H9 (cell line): Measurements from ENCODE around the gene ARAP2. TPM values are rescaled to one million over a fixed set of nuclear protein-coding genes. Genes with fewer than 3 reads are reported as not detected.
A peak's percentile ranks its signal among the peaks of the same experiment; 100 is the strongest.

ENCODE experiments used
- DNase-seq: peaks from one replicate; pipeline ENCODE4 v3.0.0-alpha.2; 2017
- H2AFZ ChIP-seq: one replicate; pipeline ENCODE4 v1.6.1; 2013; ENCODE audit warnings: mild to moderate bottlenecking, low read length, control low read depth, moderate library complexity
- H2AK5ac ChIP-seq: 2 replicates; pipeline ENCODE4 v1.6.1; 2013; ENCODE audit warnings: low read length, control low read depth, mixed read lengths; ENCODE audit not compliant: insufficient read length
- H2BK120ac ChIP-seq: one replicate; pipeline ENCODE4 v1.6.1; 2013; ENCODE audit warnings: low read depth, mild to moderate bottlenecking, low read length, control low read depth, inconsistent platforms; ENCODE audit not compliant: poor library complexity, severe bottlenecking
- H2BK12ac ChIP-seq: 2 replicates; pipeline ENCODE4 v1.6.1; 2013; ENCODE audit warnings: low read length, control low read depth, mixed read lengths, low read depth; ENCODE audit not compliant: insufficient read length
- H2BK15ac ChIP-seq: 2 replicates; pipeline ENCODE4 v1.6.1; 2013; ENCODE audit warnings: low read depth, low read length, control low read depth
- H2BK20ac ChIP-seq: one replicate; pipeline ENCODE4 v1.6.1; 2013; ENCODE audit warnings: low read depth, mild to moderate bottlenecking, low read length, control low read depth, inconsistent platforms; ENCODE audit not compliant: poor library complexity, severe bottlenecking
- H2BK5ac ChIP-seq: 2 replicates; pipeline ENCODE4 v1.6.1; 2013; ENCODE audit warnings: low read length, control low read depth, mixed read lengths; ENCODE audit not compliant: insufficient read length
- H3K14ac ChIP-seq: 2 replicates; pipeline ENCODE4 v1.6.1; 2013; ENCODE audit warnings: low read length, control low read depth; ENCODE audit not compliant: insufficient read depth
- H3K18ac ChIP-seq: 2 replicates; pipeline ENCODE4 v1.6.1; 2013; ENCODE audit warnings: low read depth, mild to moderate bottlenecking, mixed read lengths, low read length, control low read depth; ENCODE audit not compliant: insufficient read length
- H3K23ac ChIP-seq: 2 replicates; pipeline ENCODE4 v1.6.1; 2013; ENCODE audit warnings: low read length, control low read depth, mixed read lengths, low read depth; ENCODE audit not compliant: insufficient read length
- H3K23me2 ChIP-seq: 2 replicates; pipeline ENCODE4 v1.6.1; 2013; ENCODE audit warnings: low read depth, mild to moderate bottlenecking, mixed read lengths, low read length, control low read depth; ENCODE audit not compliant: insufficient read length, poor library complexity, severe bottlenecking
- H3K27ac ChIP-seq: 2 replicates; pipeline ENCODE4 v1.5.1; 2013; ENCODE audit warnings: low read length, control low read depth, mixed read lengths, low read depth; ENCODE audit not compliant: insufficient read length
- H3K27me3 ChIP-seq: 2 replicates; pipeline ENCODE4 v1.6.1; 2013; ENCODE audit warnings: low read length, control low read depth, inconsistent platforms; ENCODE audit not compliant: insufficient read depth
- H3K4ac ChIP-seq: 2 replicates; pipeline ENCODE4 v1.6.1; 2013; ENCODE audit warnings: low read depth, mild to moderate bottlenecking, control low read depth, inconsistent platforms, low read length, moderate library complexity
- H3K4me1 ChIP-seq: 2 replicates; pipeline ENCODE4 v1.6.1; 2013; ENCODE audit warnings: low read length, control low read depth, inconsistent platforms; ENCODE audit not compliant: insufficient read depth
- H3K4me2 ChIP-seq: 2 replicates; pipeline ENCODE4 v1.6.1; 2013; ENCODE audit warnings: low read length, control low read depth, mixed read lengths; ENCODE audit not compliant: insufficient read length, insufficient read depth
- H3K56ac ChIP-seq: 2 replicates; pipeline ENCODE4 v1.6.1; 2013; ENCODE audit warnings: low read depth, mild to moderate bottlenecking, mixed read lengths, low read length, control low read depth; ENCODE audit not compliant: insufficient read length
- H3K79me1 ChIP-seq: 2 replicates; pipeline ENCODE4 v1.6.1; 2013; ENCODE audit warnings: low read depth, mild to moderate bottlenecking, moderate library complexity, low read length, control low read depth, inconsistent platforms; ENCODE audit not compliant: insufficient read depth, poor library complexity, severe bottlenecking
- H3K79me2 ChIP-seq: 2 replicates; pipeline ENCODE4 v1.6.1; 2013; ENCODE audit warnings: low read length, control low read depth, inconsistent platforms; ENCODE audit not compliant: insufficient read depth
- H3K9ac ChIP-seq: 2 replicates; pipeline ENCODE4 v1.6.1; 2013; ENCODE audit warnings: low read length, control low read depth, mixed read lengths; ENCODE audit not compliant: insufficient read length; ENCODE audit errors: extremely low read depth
- H3K9me3 ChIP-seq: one replicate; pipeline ENCODE4 v1.6.1; 2013; ENCODE audit warnings: low read depth, low read length, inconsistent platforms; ENCODE audit not compliant: control insufficient read depth
- H3T11ph ChIP-seq: one replicate; pipeline ENCODE4 v1.6.1; 2013; ENCODE audit warnings: mild to moderate bottlenecking, low read length, control low read depth, inconsistent platforms
- H4K20me1 ChIP-seq: one replicate; pipeline ENCODE4 v1.6.1; 2013; ENCODE audit not compliant: control insufficient read depth, insufficient read length, insufficient read depth
- H4K5ac ChIP-seq: 2 replicates; pipeline ENCODE4 v1.6.1; 2013; ENCODE audit warnings: low read depth, mild to moderate bottlenecking, mixed read lengths, low read length, control low read depth; ENCODE audit not compliant: insufficient read length
- H4K8ac ChIP-seq: replicated peaks from 2 replicates; pipeline ENCODE4 v1.6.1; 2013; ENCODE audit warnings: low read length, control low read depth, mixed read lengths, low read depth; ENCODE audit not compliant: insufficient read length
- H4K91ac ChIP-seq: 2 replicates; pipeline ENCODE4 v1.6.1; 2013; ENCODE audit warnings: low read depth, mild to moderate bottlenecking, moderate library complexity, mixed read lengths, low read length, control low read depth; ENCODE audit not compliant: insufficient read length
- H3K27ac Mint-ChIP-seq, 3 experiments: 2 replicates in 2 of 3; 3 replicates in 1 of 3; pipeline ENCODE4 v1.8.0; 2020 to 2021; ENCODE audit warnings: mixed read lengths in 3 of 3, mild to moderate bottlenecking in 1 of 3, moderate library complexity in 1 of 3
- H3K27me3 Mint-ChIP-seq: 2 replicates; pipeline ENCODE4 v1.8.0; 2021; ENCODE audit warnings: low read depth, mild to moderate bottlenecking, moderate library complexity, mixed read lengths
- H3K36me3 Mint-ChIP-seq, 3 experiments: 2 replicates in 2 of 3; 3 replicates in 1 of 3; pipeline ENCODE4 v1.8.0; 2020 to 2021; ENCODE audit warnings: low read depth in 3 of 3, mixed read lengths in 3 of 3; ENCODE audit not compliant: insufficient read depth in 1 of 3
- H3K4me1 Mint-ChIP-seq, 2 experiments: 2 replicates each; pipeline ENCODE4 v1.8.0; 2020; ENCODE audit warnings: mixed read lengths in 2 of 2
- H3K4me3 Mint-ChIP-seq, 2 experiments: 2 replicates in 1 of 2; 3 replicates in 1 of 2; pipeline ENCODE4 v1.8.0; 2020 to 2021; ENCODE audit warnings: mild to moderate bottlenecking in 2 of 2, mixed read lengths in 2 of 2, moderate library complexity in 1 of 2
- H3K9me3 Mint-ChIP-seq, 2 experiments: 2 replicates in 1 of 2; 3 replicates in 1 of 2; pipeline ENCODE4 v1.8.0; 2020; ENCODE audit warnings: mild to moderate bottlenecking in 2 of 2, mixed read lengths in 2 of 2, moderate library complexity in 1 of 2
- CTCF ChIP-seq: fragments of 200-600 bp; sonication (generic); conservative IDR thresholded peaks from 3 replicates; pipeline ENCODE4 v1.8.0; 2021; ENCODE audit warnings: antibody characterized with exemption, mild to moderate bottlenecking
- WGBS: extraction: QIAGEN DNeasy Blood & Tissue Kit; methylation state at CpG from one replicate; pipeline ENCODE4 v1.1.7; 2013; ENCODE audit warnings: missing lambda C conversion rate, low lambda C conversion rate, mixed read lengths; ENCODE audit not compliant: insufficient read length; ENCODE audit errors: extremely low coverage; 5-methylcytosine and 5-hydroxymethylcytosine counted together
- total RNA-seq: library from RNA; stranded (reverse); gene quantifications from 2 replicates; pipeline ENCODE4 v1.2.1, GENCODE V29; 2021

ARAP2 gene
- total RNA-seq, 1 experiment from 2014 or later, result 6.3 TPM

- H4K5ac ChIP-seq, result no peak overlapping the region
- H2BK12ac ChIP-seq, result no peak overlapping the region
- no peaks in the 10 kb centered on the region for H3K79me2 ChIP-seq
- no peak overlapping the region for H3K18ac ChIP-seq
- no CpG with 5 or more reads among the region's 6 CpGs for WGBS
- H3K9me3 ChIP-seq, result no peaks in the 10 kb centered on the region
- no peak overlapping the region for H3K23ac ChIP-seq
- no peak overlapping the region for H2BK120ac ChIP-seq
- no peak overlapping the region for H4K91ac ChIP-seq
- no peak overlapping the region for H3K4me2 ChIP-seq
- no peak overlapping the region for H2AK5ac ChIP-seq
- no peaks in the 10 kb centered on the region for H3K23me2 ChIP-seq
- H3K56ac ChIP-seq, result no peak overlapping the region
- TF ChIP-seq CTCF, result no peak
- H4K8ac ChIP-seq, result no peak overlapping the region
- no peak overlapping the region for H3K4ac ChIP-seq
- no peak overlapping the region for H3K4me3 Mint-ChIP-seq
- no peak overlapping the region for H3K14ac ChIP-seq
- peak overlapping the region; percentile 50 for H2AFZ ChIP-seq
- no peak for DNase-seq
- no peaks in the 10 kb centered on the region for H3K79me1 ChIP-seq
- no peak overlapping the region for H2BK20ac ChIP-seq
- no peaks in the 10 kb centered on the region for H3K27me3 ChIP-seq
- H2BK5ac ChIP-seq, result no peak overlapping the region
- H3K4me1 ChIP-seq, result no peaks in the 10 kb centered on the region
- no peak overlapping the region for H3K9ac ChIP-seq
- H3K27ac ChIP-seq, result no peak overlapping the region
- H3K27ac Mint-ChIP-seq, result no peak overlapping the region
- no peaks in the 10 kb centered on the region for H3K9me3 Mint-ChIP-seq
- no peaks in the 10 kb centered on the region for H4K20me1 ChIP-seq
- no peaks in the 10 kb centered on the region for H3K36me3 Mint-ChIP-seq
- no peak overlapping the region for H3T11ph ChIP-seq
- H2BK15ac ChIP-seq, result no peak overlapping the region
- peaks cover 5 to 6% of the 10 kb centered on the region in 2 experiments for H3K4me1 Mint-ChIP-seq
- H3K27me3 Mint-ChIP-seq, result no peaks in the 10 kb centered on the region
Measured at GRCh38 chr4:36256398-36256891, 12.1 kb upstream of the ARAP2 start.
